Testis (tissue), 3 donors: ENCODE results near the gene LAS1L. TPM values are rescaled to one million over a fixed set of nuclear protein-coding genes. Genes with fewer than 3 reads are reported as not detected.

ENCODE experiments used
- DNase-seq: peaks from one replicate; pipeline ENCODE4 v3.0.0-alpha.2; 2019
- H3K27ac ChIP-seq, 2 donors: fragments of 200-600 bp; sonication (generic); one replicate each; pipeline ENCODE4 v1.5.1; 2019
- H3K27me3 ChIP-seq: fragments of 200-600 bp; sonication (generic); one replicate; pipeline ENCODE4 v1.5.1; 2019
- H3K36me3 ChIP-seq: fragments of 200-600 bp; sonication (generic); one replicate; pipeline ENCODE4 v1.5.1; 2017; ENCODE audit warnings: low read depth; ENCODE audit errors: missing control alignments
- H3K4me1 ChIP-seq: fragments of 200-600 bp; sonication (generic); one replicate; pipeline ENCODE4 v1.5.1; 2019
- H3K4me3 ChIP-seq, 2 donors: fragments of 200-600 bp; sonication (generic); one replicate each; pipeline ENCODE4 v1.5.1; 2017 to 2019
- H3K9me3 ChIP-seq: fragments of 200-600 bp; sonication (generic); one replicate; pipeline ENCODE4 v1.5.1; 2017
- POLR2A ChIP-seq: fragments of 450-650 bp; IDR thresholded peaks from one replicate; pipeline ENCODE4 v1.6.1; 2017; ENCODE audit warnings: antibody characterized with exemption, mild to moderate bottlenecking, moderate library complexity
- WGBS, 2 donors: methylation state at CpG; one replicate each; pipeline ENCODE4 v1.1.5; 2018; 5-methylcytosine and 5-hydroxymethylcytosine counted together
- intact Hi-C: fragments of 100-400 bp; cut with DNase I; formaldehyde crosslinking; loops from one replicate; pipeline ENCODE4 v1.15.1; 2023; ENCODE audit warnings: low total_unique reads
- polyA plus RNA-seq: library from polyadenylated mRNA; stranded (reverse); fragments of 350-450 nt; fragmentation: Illumina TruSeq; extraction: RNeasy Lipid Tissue Mini Kit (QIAGEN cat#74804); gene quantifications from one replicate; pipeline ENCODE4 v1.2.3, GENCODE V29; 2014; ENCODE audit warnings: low read depth, low replicate concordance; ENCODE audit not compliant: insufficient read depth
- total RNA-seq, 2 donors: library from RNA; depleted of rRNA; stranded (reverse); fragments of >200 nt; gene quantifications; one replicate each; pipeline ENCODE4 v1.2.3, GENCODE V29; 2016
- TF ChIP-seq, protein P1 (sequence below), 3 experiments: fragments of 450-650 bp in 2 of 3; fragments of 200-600 bp in 1 of 3; sonication (generic) in 1 of 3; IDR thresholded peaks; one replicate each; pipeline ENCODE4 v1.5.1; 2016 to 2019; ENCODE audit warnings: antibody characterized with exemption in 3 of 3, mild to moderate bottlenecking in 2 of 3, moderate library complexity in 1 of 3

Gene LAS1L
- total and polyA plus RNA-seq, 3 donors from 2014 or later: 50.8 to 89.7 (median 87.8) TPM

DNA sequence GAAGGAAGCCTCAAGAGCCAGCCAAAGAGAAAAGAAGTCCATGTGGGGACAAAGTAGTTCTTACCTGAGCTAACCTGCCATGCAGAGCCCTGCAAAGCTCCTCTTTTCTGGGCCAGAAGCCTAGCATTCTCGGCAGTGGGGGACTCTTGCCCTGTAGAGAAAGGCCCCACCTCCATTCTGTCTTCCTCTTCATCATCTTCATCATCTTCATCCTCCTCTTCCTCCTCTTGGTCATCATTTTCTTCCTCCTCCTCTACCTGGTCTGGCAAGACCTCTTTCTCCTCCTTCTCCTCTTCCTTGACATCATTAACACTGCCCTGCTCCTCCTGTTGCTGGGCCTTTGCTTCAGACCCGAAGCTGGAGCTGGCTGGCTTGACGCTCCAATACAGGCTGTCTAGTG lies 16.7 kb downstream of the LAS1L start:
- Histone ChIP-seq H3K4me1 (no peaks in the 10 kb centered on the region), H3K4me3 (no peak overlapping the region), H3K36me3 (no peaks in the 10 kb centered on the region), H3K27me3 (no peaks in the 10 kb centered on the region), H3K27ac (no peak overlapping the region), H3K9me3 (no peaks in the 10 kb centered on the region)
- no peak for TF ChIP-seq POLR2A
- TF ChIP-seq, protein P1, sequence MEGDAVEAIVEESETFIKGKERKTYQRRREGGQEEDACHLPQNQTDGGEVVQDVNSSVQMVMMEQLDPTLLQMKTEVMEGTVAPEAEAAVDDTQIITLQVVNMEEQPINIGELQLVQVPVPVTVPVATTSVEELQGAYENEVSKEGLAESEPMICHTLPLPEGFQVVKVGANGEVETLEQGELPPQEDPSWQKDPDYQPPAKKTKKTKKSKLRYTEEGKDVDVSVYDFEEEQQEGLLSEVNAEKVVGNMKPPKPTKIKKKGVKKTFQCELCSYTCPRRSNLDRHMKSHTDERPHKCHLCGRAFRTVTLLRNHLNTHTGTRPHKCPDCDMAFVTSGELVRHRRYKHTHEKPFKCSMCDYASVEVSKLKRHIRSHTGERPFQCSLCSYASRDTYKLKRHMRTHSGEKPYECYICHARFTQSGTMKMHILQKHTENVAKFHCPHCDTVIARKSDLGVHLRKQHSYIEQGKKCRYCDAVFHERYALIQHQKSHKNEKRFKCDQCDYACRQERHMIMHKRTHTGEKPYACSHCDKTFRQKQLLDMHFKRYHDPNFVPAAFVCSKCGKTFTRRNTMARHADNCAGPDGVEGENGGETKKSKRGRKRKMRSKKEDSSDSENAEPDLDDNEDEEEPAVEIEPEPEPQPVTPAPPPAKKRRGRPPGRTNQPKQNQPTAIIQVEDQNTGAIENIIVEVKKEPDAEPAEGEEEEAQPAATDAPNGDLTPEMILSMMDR (IDR thresholded peaks at IDR 0.05): no peak
- intact Hi-C loops: no loop called here
- DNase-seq: no peak
- WGBS, 2 donors: 85 to 88% methylated on average over 1 to 2 of the region's 3 CpGs

DNA sequence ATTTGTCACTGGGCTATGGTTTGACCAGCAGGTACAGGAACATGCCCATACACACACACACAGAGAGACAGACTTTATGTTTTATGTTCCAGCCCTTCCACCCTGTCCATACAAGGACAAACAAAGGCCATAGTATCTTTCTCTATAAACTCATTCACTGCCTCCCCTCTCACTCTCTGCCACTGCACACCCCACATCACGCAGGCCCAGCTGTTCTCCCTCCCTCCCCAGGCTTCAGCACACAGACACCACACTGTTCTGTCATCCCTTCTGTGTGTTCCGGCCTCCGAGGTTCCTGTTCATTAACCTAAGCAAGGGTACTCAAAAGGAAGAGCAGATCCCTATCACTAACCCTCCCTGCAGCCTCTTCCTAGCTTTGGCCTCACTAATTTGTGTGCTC lies 17.8 kb downstream of the LAS1L start:
- intact Hi-C loops: no loop called here
- no peak overlapping the region for H3K4me3 ChIP-seq
- H3K36me3 ChIP-seq: no peaks in the 10 kb centered on the region
- H3K9me3 ChIP-seq: no peaks in the 10 kb centered on the region
- no peak for TF ChIP-seq POLR2A
- TF ChIP-seq, protein P1 (IDR thresholded peaks at IDR 0.05): no peak
- no peak for DNase-seq
- H3K27me3 ChIP-seq: no peaks in the 10 kb centered on the region
- WGBS, 2 donors: 71 to 79% methylated on average over 3 of the region's 3 CpGs
- H3K4me1 ChIP-seq: no peaks in the 10 kb centered on the region
- no peak overlapping the region for H3K27ac ChIP-seq

DNA sequence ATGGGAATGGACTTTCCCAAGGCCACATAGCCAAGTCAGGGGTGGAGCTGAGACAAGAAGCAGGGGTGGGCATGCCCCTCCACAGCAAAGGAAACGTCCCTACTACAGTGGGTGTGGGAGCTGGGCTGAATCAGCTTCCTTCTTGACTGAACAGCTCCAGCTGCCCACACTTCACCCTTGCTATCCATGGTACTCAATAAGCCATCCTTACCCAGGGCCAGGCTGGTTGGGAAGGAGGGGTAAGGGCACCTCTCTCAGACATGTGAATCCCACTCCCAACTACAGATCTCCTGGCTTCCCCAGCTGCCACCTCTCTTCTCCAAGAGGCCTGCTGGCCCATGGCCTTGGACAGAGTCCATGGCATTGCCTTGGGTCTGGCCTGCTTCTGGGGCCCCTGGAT lies 21.0 kb downstream of the LAS1L start:
- intact Hi-C loops: no loop called here
- Histone ChIP-seq H3K27me3 (no peaks in the 10 kb centered on the region), H3K4me3 (no peak overlapping the region), H3K4me1 (no peaks in the 10 kb centered on the region), H3K27ac (no peak overlapping the region), H3K9me3 (no peaks in the 10 kb centered on the region), H3K36me3 (no peaks in the 10 kb centered on the region)
- DNase-seq: no peak
- WGBS, 2 donors: no CpG with 5 or more reads among the region's 1 CpG
- TF ChIP-seq, protein P1 (IDR thresholded peaks at IDR 0.05): no peak
- TF ChIP-seq POLR2A: no peak

DNA sequence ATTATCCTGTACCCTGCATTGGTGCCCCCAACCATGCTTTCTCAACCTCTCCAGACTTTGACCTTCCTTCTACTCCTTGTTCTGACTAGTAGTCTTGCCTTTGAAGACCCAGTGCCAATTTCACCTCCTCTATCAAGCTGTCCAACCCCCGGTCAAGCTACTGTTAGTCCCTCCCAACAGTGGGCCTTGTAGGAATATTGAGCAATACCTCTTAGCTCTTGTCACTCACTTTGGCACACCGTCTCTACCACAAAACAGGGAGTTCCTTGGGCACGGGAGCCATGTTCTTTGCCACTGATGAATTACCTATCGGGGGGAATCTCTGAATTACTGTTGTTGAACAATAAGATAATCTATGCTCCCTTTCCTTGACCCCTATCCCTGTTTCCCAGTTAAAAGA lies 25.2 kb downstream of the LAS1L start:
- TF ChIP-seq POLR2A: no peak
- TF ChIP-seq, protein P1 (IDR thresholded peaks at IDR 0.05): no peak
- intact Hi-C loops: no loop called here
- Histone ChIP-seq H3K27ac (no peak overlapping the region), H3K4me3 (no peak overlapping the region), H3K27me3 (no peaks in the 10 kb centered on the region), H3K9me3 (no peaks in the 10 kb centered on the region), H3K36me3 (no peaks in the 10 kb centered on the region), H3K4me1 (no peaks in the 10 kb centered on the region)
- DNase-seq: no peak
- WGBS, 2 donors: 87 to 93% methylated on average over 3 of the region's 4 CpGs

DNA sequence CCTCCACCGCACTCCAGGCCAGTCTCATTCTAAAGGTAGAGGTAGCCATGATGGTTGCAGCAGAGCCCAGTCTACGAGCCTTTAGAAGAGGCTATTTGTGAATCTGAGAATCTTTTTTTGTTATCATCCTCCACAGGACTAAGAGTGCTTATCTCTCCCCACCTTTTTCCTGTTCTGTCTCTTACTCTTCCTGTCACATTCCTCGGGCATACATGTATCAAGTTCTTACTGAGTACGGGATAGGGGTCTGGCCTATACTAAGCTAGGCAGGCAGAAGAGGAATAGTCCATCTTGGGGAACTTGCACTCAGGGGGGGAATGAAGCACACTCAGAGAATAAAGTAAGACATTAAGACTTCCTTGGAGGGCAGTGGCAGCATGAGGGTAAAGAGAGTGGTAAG lies 25.7 kb downstream of the LAS1L start:
- H3K36me3 ChIP-seq: no peaks in the 10 kb centered on the region
- TF ChIP-seq, protein P1 (IDR thresholded peaks at IDR 0.05): no peak
- TF ChIP-seq POLR2A: no peak
- no peak for DNase-seq
- no peak overlapping the region for H3K27ac ChIP-seq
- intact Hi-C loops: no loop called here
- 72 to 81% methylated on average over 3 to 4 of the region's 4 CpGs for WGBS, 2 donors
- H3K4me1 ChIP-seq: no peaks in the 10 kb centered on the region
- H3K9me3 ChIP-seq: no peaks in the 10 kb centered on the region
- no peak overlapping the region for H3K4me3 ChIP-seq
- no peaks in the 10 kb centered on the region for H3K27me3 ChIP-seq
